ENCODE measurements around the gene ALDH16A1.

- no peak for TF ChIP-seq POLR2A (IDR thresholded peaks at IDR 0.05)
- TF ChIP-seq, protein P1, sequence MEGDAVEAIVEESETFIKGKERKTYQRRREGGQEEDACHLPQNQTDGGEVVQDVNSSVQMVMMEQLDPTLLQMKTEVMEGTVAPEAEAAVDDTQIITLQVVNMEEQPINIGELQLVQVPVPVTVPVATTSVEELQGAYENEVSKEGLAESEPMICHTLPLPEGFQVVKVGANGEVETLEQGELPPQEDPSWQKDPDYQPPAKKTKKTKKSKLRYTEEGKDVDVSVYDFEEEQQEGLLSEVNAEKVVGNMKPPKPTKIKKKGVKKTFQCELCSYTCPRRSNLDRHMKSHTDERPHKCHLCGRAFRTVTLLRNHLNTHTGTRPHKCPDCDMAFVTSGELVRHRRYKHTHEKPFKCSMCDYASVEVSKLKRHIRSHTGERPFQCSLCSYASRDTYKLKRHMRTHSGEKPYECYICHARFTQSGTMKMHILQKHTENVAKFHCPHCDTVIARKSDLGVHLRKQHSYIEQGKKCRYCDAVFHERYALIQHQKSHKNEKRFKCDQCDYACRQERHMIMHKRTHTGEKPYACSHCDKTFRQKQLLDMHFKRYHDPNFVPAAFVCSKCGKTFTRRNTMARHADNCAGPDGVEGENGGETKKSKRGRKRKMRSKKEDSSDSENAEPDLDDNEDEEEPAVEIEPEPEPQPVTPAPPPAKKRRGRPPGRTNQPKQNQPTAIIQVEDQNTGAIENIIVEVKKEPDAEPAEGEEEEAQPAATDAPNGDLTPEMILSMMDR (IDR thresholded peaks at IDR 0.05 in 8 of 11, conservative IDR thresholded peaks at IDR 0.05 in 3 of 11) = no peak
Measured at GRCh38 chr19:49507803-49508494, 54.9 kb downstream of the ALDH16A1 start.
